H1 (cell line): ENCODE measurements around the gene EBLN2. TPM values are rescaled to one million over a fixed set of nuclear protein-coding genes. Genes with fewer than 3 reads are reported as not detected.

ENCODE experiments used
- CTCF ChIA-PET: fragments of 300-600 bp; sonication (Branson Sonifier 250); formaldehyde crosslinking; loops from one replicate; lab custom pipeline; 2021; ENCODE audit not compliant: partially characterized antibody; lab: Charles Lee
- POLR2A ChIA-PET: fragments of 300-600 bp; sonication (Branson Sonifier 250); formaldehyde crosslinking; loops from one replicate; lab custom pipeline; 2021; ENCODE audit warnings: inconsistent platforms; ENCODE audit not compliant: partially characterized antibody; lab: Charles Lee
- DNase-seq, 2 experiments: peaks; one replicate each; pipeline versions ENCODE4 v3.0.0 to v3.0.0-alpha.2; 2010 to 2022; ENCODE audit warnings: low spot score in 2 of 2, low read depth in 1 of 2, mixed read lengths in 1 of 2
- FAIRE-seq: peaks from 2 replicates; lab custom pipeline; 2011; peaks lifted over from hg19 to GRCh38; lab: Jason Lieb, UNC
- H2AFZ ChIP-seq: 2 replicates; pipeline ENCODE4 v1.8.1; 2012; ENCODE audit warnings: low read length, inconsistent platforms
- H2AK5ac ChIP-seq: 2 replicates; pipeline ENCODE4 v1.6.1; 2013; ENCODE audit warnings: low read depth, low read length
- H2BK120ac ChIP-seq: replicated peaks from 2 replicates; pipeline ENCODE3; 2013; ENCODE audit warnings: low read depth, low read length, inconsistent platforms
- H2BK12ac ChIP-seq: 2 replicates; pipeline ENCODE4 v1.6.1; 2013; ENCODE audit warnings: low read depth, low read length
- H2BK15ac ChIP-seq: 2 replicates; pipeline ENCODE4 v1.6.1; 2013; ENCODE audit warnings: low read length
- H2BK20ac ChIP-seq: 2 replicates; pipeline ENCODE4 v1.6.1; 2013; ENCODE audit warnings: low read length
- H2BK5ac ChIP-seq: 2 replicates; pipeline ENCODE4 v1.6.1; 2013; ENCODE audit warnings: low read depth, low read length
- H3K14ac ChIP-seq: 2 replicates; pipeline ENCODE4 v1.6.1; 2013; ENCODE audit warnings: inconsistent platforms; ENCODE audit not compliant: insufficient read length
- H3K18ac ChIP-seq: 2 replicates; pipeline ENCODE4 v1.6.1; 2013; ENCODE audit warnings: low read length; ENCODE audit errors: extremely low read depth
- H3K23ac ChIP-seq: 2 replicates; pipeline ENCODE4 v1.6.1; 2013; ENCODE audit warnings: inconsistent platforms; ENCODE audit not compliant: insufficient read length
- H3K23me2 ChIP-seq: 2 replicates; pipeline ENCODE4 v1.6.1; 2013; ENCODE audit warnings: low read depth, low read length
- H3K27ac ChIP-seq: 2 replicates; pipeline ENCODE4 v1.6.1; 2011; ENCODE audit warnings: low read depth, low read length, inconsistent platforms
- H3K27me3 ChIP-seq, 4 experiments: replicated peaks in 1 of 4; 1 replicate in 1 of 4; 2 replicates in 3 of 4; pipeline versions ENCODE4 v1.6.1 to v1.8.1; 2011 to 2013; ENCODE audit warnings: low read length in 3 of 4, mild to moderate bottlenecking in 3 of 4, inconsistent platforms in 2 of 4, mixed read lengths in 2 of 4, moderate library complexity in 1 of 4; ENCODE audit not compliant: control insufficient read depth in 3 of 4, insufficient read depth in 3 of 4; ENCODE audit errors: extremely low read depth in 1 of 4
- H3K36me3 ChIP-seq, 4 experiments: 2 replicates each; pipeline versions ENCODE4 v1.6.1 to v1.8.1; 2011 to 2013; ENCODE audit warnings: mild to moderate bottlenecking in 4 of 4, low read length in 3 of 4, moderate library complexity in 2 of 4, control low read depth in 1 of 4, inconsistent platforms in 1 of 4; ENCODE audit not compliant: insufficient read depth in 4 of 4, control insufficient read depth in 2 of 4
- H3K4ac ChIP-seq: replicated peaks from 2 replicates; pipeline ENCODE3; 2013; ENCODE audit warnings: low read length, low read depth, mixed read lengths, inconsistent platforms; ENCODE audit not compliant: insufficient read length
- H3K4me1 ChIP-seq, 4 experiments: replicated peaks in 1 of 4; 1 replicate in 1 of 4; 2 replicates in 3 of 4; pipeline versions ENCODE4 v1.6.1 to v1.8.1; 2011 to 2013; ENCODE audit warnings: low read length in 3 of 4, inconsistent platforms in 2 of 4, mixed read lengths in 1 of 4; ENCODE audit not compliant: insufficient read depth in 4 of 4, control insufficient read depth in 3 of 4
- H3K4me2 ChIP-seq, 2 experiments: 2 replicates each; pipeline versions ENCODE4 v1.6.1 to v1.8.1; 2011 to 2013; ENCODE audit warnings: low read depth in 2 of 2, low read length in 2 of 2, control low read depth in 1 of 2, inconsistent platforms in 1 of 2, mild to moderate bottlenecking in 1 of 2; ENCODE audit not compliant: insufficient read depth in 1 of 2
- H3K4me3 ChIP-seq, 4 experiments: fragments of 200-600, 300-600 bp in 1 of 4; sonication (generic), shearing (Covaris generic), sonication (Bioruptor Twin) in 1 of 4; 2 replicates each; pipeline versions ENCODE4 v1.5.1 to v1.8.1; 2011 to 2016; ENCODE audit warnings: low read length in 4 of 4, low read depth in 3 of 4, control low read depth in 2 of 4, inconsistent platforms in 2 of 4, mild to moderate bottlenecking in 2 of 4, mixed read lengths in 1 of 4, moderate library complexity in 1 of 4; ENCODE audit not compliant: insufficient read depth in 2 of 4; ENCODE audit errors: extremely low read depth in 1 of 4
- H3K56ac ChIP-seq: replicated peaks from 2 replicates; pipeline ENCODE3; 2013; ENCODE audit warnings: low read depth, mild to moderate bottlenecking, mixed read lengths, low read length, inconsistent platforms; ENCODE audit not compliant: insufficient read length
- H3K79me1 ChIP-seq: 2 replicates; pipeline ENCODE4 v1.6.1; 2013; ENCODE audit warnings: low read depth, low read length, control low read depth
- H3K79me2 ChIP-seq, 2 experiments: 2 replicates each; pipeline versions ENCODE4 v1.6.1 to v1.8.1; 2012 to 2013; ENCODE audit warnings: low read length in 2 of 2, mild to moderate bottlenecking in 2 of 2, inconsistent platforms in 1 of 2; ENCODE audit not compliant: insufficient read depth in 2 of 2, control insufficient read depth in 1 of 2
- H3K9ac ChIP-seq, 4 experiments: replicated peaks in 1 of 4; 1 replicate in 1 of 4; 2 replicates in 3 of 4; pipeline versions ENCODE4 v1.6.1 to v1.8.1; 2011 to 2013; ENCODE audit warnings: low read depth in 3 of 4, low read length in 3 of 4, control low read depth in 2 of 4, mild to moderate bottlenecking in 2 of 4, moderate library complexity in 2 of 4, inconsistent platforms in 1 of 4; ENCODE audit errors: extremely low read depth in 1 of 4
- H3K9me3 ChIP-seq, 2 experiments: 2 replicates each; pipeline versions ENCODE4 v1.6.1 to v1.8.1; 2012 to 2013; ENCODE audit warnings: mild to moderate bottlenecking in 2 of 2, moderate library complexity in 2 of 2, control low read depth in 1 of 2, inconsistent platforms in 1 of 2, low read depth in 1 of 2, low read length in 1 of 2, mixed read lengths in 1 of 2; ENCODE audit not compliant: insufficient read depth in 2 of 2
- H4K20me1 ChIP-seq, 2 experiments: replicated peaks in 1 of 2; 2 replicates each; pipeline versions ENCODE3 to v1.8.1; 2011 to 2013; ENCODE audit warnings: inconsistent platforms in 2 of 2, low read length in 2 of 2, mild to moderate bottlenecking in 1 of 2; ENCODE audit not compliant: insufficient read depth in 2 of 2, control insufficient read depth in 1 of 2
- H4K5ac ChIP-seq: 2 replicates; pipeline ENCODE4 v1.6.1; 2013; ENCODE audit warnings: low read length, low read depth, mixed read lengths, inconsistent platforms; ENCODE audit not compliant: insufficient read length
- H4K8ac ChIP-seq: 2 replicates; pipeline ENCODE4 v1.8.0; 2013; ENCODE audit warnings: mild to moderate bottlenecking, moderate library complexity, low read length, inconsistent platforms; ENCODE audit not compliant: insufficient read depth; ENCODE audit errors: extremely low read depth
- H4K91ac ChIP-seq: replicated peaks from 2 replicates; pipeline ENCODE3; 2013; ENCODE audit warnings: low read length, mixed read lengths, inconsistent platforms; ENCODE audit not compliant: insufficient read length
- ASH2L ChIP-seq: fragments of 200-600, 300-600 bp; sonication (generic); IDR thresholded peaks from one replicate; pipeline ENCODE4 v1.7.1; 2017; ENCODE audit warnings: low read length
- BCL11A ChIP-seq, 2 experiments: IDR thresholded peaks; one replicate each; pipeline ENCODE4 v1.6.1; 2011; ENCODE audit warnings: low read depth in 2 of 2, low read length in 2 of 2, mild to moderate bottlenecking in 2 of 2
- BRCA1 ChIP-seq: IDR thresholded peaks from 2 replicates; pipeline ENCODE4 v1.6.1; 2012; ENCODE audit warnings: low read depth, low read length, improper control_type of control experiment
- CEBPB ChIP-seq: IDR thresholded peaks from 2 replicates; pipeline ENCODE4 v1.6.1; 2012; ENCODE audit warnings: low read depth, low read length
- CHD1 ChIP-seq: IDR thresholded peaks from 2 replicates; pipeline ENCODE4 v1.6.1; 2012; ENCODE audit warnings: low read depth, low read length, improper control_type of control experiment
- EGR1 ChIP-seq: IDR thresholded peaks from 2 replicates; pipeline ENCODE4 v1.6.1; 2011; ENCODE audit warnings: low read depth, low read length, borderline replicate concordance
- GTF2F1 ChIP-seq: IDR thresholded peaks from 2 replicates; pipeline ENCODE4 v1.6.1; 2012; ENCODE audit warnings: low read depth, low read length, improper control_type of control experiment, borderline replicate concordance
- HDAC2 ChIP-seq, 2 experiments: fragments of 300-600 bp in 1 of 2; sonication (generic) in 1 of 2; IDR thresholded peaks; 2 replicates each; pipeline ENCODE4 v1.6.1; 2011 to 2012; ENCODE audit warnings: low read depth in 2 of 2, low read length in 2 of 2, mild to moderate bottlenecking in 2 of 2, moderate library complexity in 2 of 2, borderline replicate concordance in 1 of 2, inconsistent platforms in 1 of 2
- KDM1A ChIP-seq: fragments of 200-600, 300-600 bp; sonication (generic); IDR thresholded peaks from 2 replicates; pipeline ENCODE4 v1.7.1; 2016; ENCODE audit warnings: mild to moderate bottlenecking, low read length, borderline replicate concordance
- KDM4A ChIP-seq: IDR thresholded peaks from one replicate; pipeline ENCODE4 v1.7.1; 2012; ENCODE audit warnings: low read depth, mild to moderate bottlenecking, moderate library complexity, low read length, inconsistent platforms; ENCODE audit not compliant: severe bottlenecking
- MAFK ChIP-seq: IDR thresholded peaks from 2 replicates; pipeline ENCODE4 v1.6.1; 2012; ENCODE audit warnings: low read depth, mild to moderate bottlenecking, improper control_type of control experiment, low read length
- RFX5 ChIP-seq: IDR thresholded peaks from 2 replicates; pipeline ENCODE4 v1.6.1; 2011; ENCODE audit warnings: low read depth, low read length, improper control_type of control experiment, borderline replicate concordance
- TAF7 ChIP-seq: optimal IDR thresholded peaks from 2 replicates; pipeline ENCODE3; 2011; ENCODE audit warnings: low read depth, mild to moderate bottlenecking, inconsistent platforms, low read length, moderate library complexity, borderline replicate concordance
- ZNF274 ChIP-seq: IDR thresholded peaks from 2 replicates; pipeline ENCODE4 v1.7.0; 2012; ENCODE audit warnings: low read length, borderline replicate concordance; ENCODE audit errors: extremely low read depth
- WGBS, 2 experiments: shearing (Covaris generic) in 1 of 2; methylation state at CpG; one replicate each; pipeline versions ENCODE4 v1.1.6 to v1.1.7; 2013 to 2015; ENCODE audit warnings: low lambda C conversion rate in 2 of 2, mixed read lengths in 2 of 2, inconsistent platforms in 1 of 2, low coverage in 1 of 2, missing lambda C conversion rate in 1 of 2; ENCODE audit not compliant: insufficient replicate concordance in 2 of 2, insufficient coverage in 1 of 2, insufficient read length in 1 of 2; ENCODE audit errors: extremely low coverage in 1 of 2, missing lambda C conversion rate in 1 of 2; 5-methylcytosine and 5-hydroxymethylcytosine counted together
- polyA plus RNA-seq, 7 experiments: library from polyadenylated mRNA; depleted of rRNA in 3 of 7; stranded (reverse) in 5 of 7; unstranded in 2 of 7; fragments of >200 nt in 5 of 7; fragments of 200-250 nt in 2 of 7; gene quantifications; 1 replicate in 5 of 7; 2 replicates in 1 of 7; 4 replicates in 1 of 7; pipeline versions ENCODE4 v1.2.1 to v1.2.3, GENCODE V29; 2011 to 2013; ENCODE audit warnings: missing spikeins in 2 of 7, mixed read lengths in 2 of 7
- total RNA-seq: library from RNA; stranded (reverse); fragmentation: NEBNext Ultra II Directional; extraction: Animal tissue kit (Norgen Biotek cat#: 25700); gene quantifications from 2 replicates; pipeline ENCODE4 v1.2.1, GENCODE V29; 2021

EBLN2 gene
- total and polyA plus RNA-seq, 2 of the 8 experiments (the other 6 are each of a cell fraction or from before 2014, with no cell fraction given): 1.9 to 3.8 TPM

GRCh38 chr3:73028803-73029202 is 32.7 kb upstream of the EBLN2 start:
- peaks cover 9% of the 10 kb centered on the region; the same call in 1 of the 2 replicates for H3K79me1 ChIP-seq
- H4K20me1 ChIP-seq: peaks cover 9 to 14% of the 10 kb centered on the region in 2 experiments
- TF ChIP-seq KDM4A (no peak), BRCA1 (no peak), BCL11A (IDR thresholded peaks at IDR 0.05; ENCODE audit: low read depth in 2 of 2, low read length in 2 of 2) (no peak), ASH2L (no peak), ZNF274 (no peak), MAFK (no peak), TAF7 (no peak), CHD1 (no peak), CEBPB (no peak), RFX5 (no peak), EGR1 (no peak), KDM1A (no peak), GTF2F1 (no peak), HDAC2 (IDR thresholded peaks at IDR 0.05; ENCODE audit: borderline replicate concordance in 1 of 2, low read depth in 2 of 2, low read length in 2 of 2) (no peak)
- H3K27me3 ChIP-seq: no peaks in the 10 kb centered on the region
- no peak overlapping the region for H3K4ac ChIP-seq
- H3K23ac ChIP-seq: no peak overlapping the region
- H2BK12ac ChIP-seq: no peak overlapping the region
- H2BK5ac ChIP-seq: no peak overlapping the region
- peaks cover 0 to 9% (median 5%) of the 10 kb centered on the region in 4 experiments; a peak in 6 of 7 replicates for H3K4me1 ChIP-seq
- DNase-seq (no peak), FAIRE-seq (no peak)
- no peak overlapping the region for H4K91ac ChIP-seq
- POLR2A ChIA-PET: interaction anchor here (0.9 kb wide), 1 partner anchor 30 kb away, joined by 3 read pairs; no protein-coding TSS in a partner anchor
- no peaks in the 10 kb centered on the region for H3K36me3 ChIP-seq
- no peak overlapping the region for H3K18ac ChIP-seq
- WGBS, 2 experiments: 84% methylated on average over 4 of the region's 4 CpGs; no CpG with 5 or more reads in 1 of the 2 experiments
- no peak overlapping the region for H3K56ac ChIP-seq
- H3K14ac ChIP-seq: no peak overlapping the region
- no peak overlapping the region for H3K27ac ChIP-seq
- no peak overlapping the region for H3K4me3 ChIP-seq
- no peak overlapping the region for H3K9ac ChIP-seq
- H3K9me3 ChIP-seq: no peaks in the 10 kb centered on the region
- CTCF ChIA-PET: interaction anchor here (0.7 to 1.0 kb wide), 2 partner anchors 31 to 151 kb away, joined by 3 to 4 read pairs; no protein-coding TSS in a partner anchor
- H2BK20ac ChIP-seq: no peak overlapping the region
- no peak overlapping the region for H3K4me2 ChIP-seq
- H4K8ac ChIP-seq: no peak overlapping the region
- no peak overlapping the region for H2AK5ac ChIP-seq
- no peaks in the 10 kb centered on the region; the same call in 1 of the 2 replicates for H3K23me2 ChIP-seq
- peaks cover 49 to 100% of the 10 kb centered on the region in 2 experiments for H3K79me2 ChIP-seq
- no peak overlapping the region for H4K5ac ChIP-seq
- no peak overlapping the region for H2BK120ac ChIP-seq
- H2BK15ac ChIP-seq: no peak overlapping the region
- no peak overlapping the region for H2AFZ ChIP-seq
